Stimulated activated CD8-positive, alpha-beta memory T cell treated with anti-CD3 and anti-CD28 coated beads, Interleukin-4, amount 100 ng/mL, for 4 hours (primary cell): ENCODE measurements around the gene DEXI.

ENCODE experiments used
- DNase-seq, 2 donors: peaks; one replicate each; pipeline ENCODE4 v3.0.0-alpha.2; 2020; ENCODE audit warnings: low read depth in 2 of 2, low spot score in 1 of 2

Gene DEXI

GRCh38 chr16:10942352-10943063 lies at the start of gene DEXI:
Gene DEXI, minus strand, starts transcription at chr16:10942468. Its CDS starts 463 bp downstream, at chr16:10942005.
- DNase-seq = peak; percentile 85 to 91

GRCh38 chr16:10990378-10990777 lies 48.1 kb upstream of the DEXI start:
- no peak for DNase-seq

GRCh38 chr16:10989559-10989958 lies 47.3 kb upstream of the DEXI start:
- DNase-seq = no peak

- no peak for DNase-seq
Observed at GRCh38 chr16:10988879-10989278, 46.6 kb upstream of the DEXI start.

DNA sequence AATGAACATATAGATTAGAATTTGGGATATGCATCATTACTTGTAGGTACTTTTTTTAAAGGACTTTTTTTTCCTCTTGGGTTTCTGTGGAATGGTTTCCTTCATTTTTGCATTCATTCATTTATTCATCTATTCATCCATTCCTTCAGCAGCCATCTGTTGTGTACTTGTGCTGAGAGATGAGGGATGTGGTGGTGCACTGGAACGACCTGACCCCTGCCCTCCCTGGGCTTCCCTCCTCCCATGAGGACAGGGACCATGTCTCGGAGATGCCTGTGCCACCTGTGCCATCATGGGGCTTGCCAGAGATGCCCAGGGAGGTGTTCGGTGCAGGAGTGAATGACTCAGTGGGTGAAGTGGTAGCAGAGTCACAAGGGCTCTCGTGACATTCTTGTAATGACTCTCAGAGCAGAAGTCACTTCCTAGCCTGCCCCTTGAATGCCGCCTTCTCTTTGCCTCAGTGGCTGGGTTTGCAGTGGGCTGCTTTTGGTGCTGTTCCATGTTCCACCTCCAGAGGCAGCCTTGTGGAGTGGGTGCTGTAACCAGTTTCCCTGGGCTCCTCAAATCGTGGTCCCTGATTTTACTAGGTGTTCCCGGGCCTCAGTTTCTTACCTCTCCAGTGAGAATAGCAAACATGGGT lies 46.0 kb upstream of the DEXI start:
- DNase-seq = no peak

GRCh38 chr16:10987361-10988163 lies 45.3 kb upstream of the DEXI start:
- no peak for DNase-seq

DNA sequence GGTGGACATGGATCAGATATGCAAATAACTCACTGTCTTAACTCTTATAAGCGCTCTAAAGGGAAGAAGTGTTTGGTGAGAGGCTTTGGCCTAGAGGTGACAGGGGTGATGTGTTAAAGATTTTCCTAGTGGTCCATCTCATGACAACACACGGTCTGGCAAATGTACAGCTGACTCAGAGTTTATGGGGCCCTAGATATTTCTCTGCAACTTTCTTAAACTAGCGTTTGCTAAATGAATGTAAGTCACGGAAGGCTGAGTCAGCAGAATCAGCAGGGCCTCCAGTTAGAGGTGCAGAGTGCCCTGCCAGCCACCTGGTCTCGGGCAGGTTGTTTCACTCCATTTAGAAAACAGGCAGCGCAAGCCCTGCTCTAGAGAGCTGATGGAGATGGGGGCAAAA lies 42.2 kb upstream of the DEXI start:
- DNase-seq = no peak

DNA sequence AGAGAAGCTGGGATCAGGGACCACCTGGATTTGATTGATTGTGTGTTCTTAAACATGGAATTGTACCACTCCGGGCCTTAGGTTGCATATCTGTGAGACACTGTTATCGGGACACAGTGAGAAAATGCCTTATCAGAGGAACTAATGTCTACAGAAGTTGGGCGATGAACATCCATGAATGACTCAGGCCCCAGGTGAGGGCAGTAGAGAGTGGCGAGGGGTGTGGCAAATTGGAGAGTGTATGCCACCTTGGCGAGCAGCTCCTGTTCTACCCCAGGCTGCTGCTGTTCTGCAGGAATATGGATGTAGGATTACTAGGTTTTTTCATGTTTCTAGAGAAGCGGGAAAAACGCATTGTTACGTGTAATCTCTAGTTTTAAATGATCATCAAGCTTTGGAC lies 40.9 kb upstream of the DEXI start:
- DNase-seq = no peak

- DNase-seq = no peak
Observed at GRCh38 chr16:10982465-10983150, 40.3 kb upstream of the DEXI start.

- no peak for DNase-seq
Observed at GRCh38 chr16:10981697-10982216, 39.5 kb upstream of the DEXI start.

DNA sequence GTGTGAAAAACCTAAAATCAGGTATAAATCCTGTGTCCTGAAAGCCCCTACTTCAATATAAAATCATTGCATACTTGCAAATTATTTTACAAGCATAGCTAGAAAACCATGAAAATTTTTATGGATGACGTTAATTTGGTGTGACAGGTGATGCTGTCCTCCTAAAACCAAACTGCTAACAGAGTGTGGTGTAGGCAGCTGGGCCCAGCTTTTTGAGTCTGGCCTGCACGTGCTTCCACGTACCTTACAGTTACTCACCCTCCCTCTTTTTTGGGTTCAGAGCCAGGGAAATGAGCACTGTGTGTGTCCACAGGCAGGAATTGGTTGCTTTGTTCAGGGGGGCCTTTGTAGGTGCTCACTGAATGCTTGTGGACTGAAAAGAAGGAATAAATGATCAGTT lies 38.5 kb upstream of the DEXI start:
- DNase-seq = no peak

GRCh38 chr16:10979717-10980601 lies 37.7 kb upstream of the DEXI start:
- no peak for DNase-seq

GRCh38 chr16:10978871-10979446 lies 36.7 kb upstream of the DEXI start:
- no peak for DNase-seq

- no peak for DNase-seq
Observed at GRCh38 chr16:10978124-10978523, 35.9 kb upstream of the DEXI start.

DNA sequence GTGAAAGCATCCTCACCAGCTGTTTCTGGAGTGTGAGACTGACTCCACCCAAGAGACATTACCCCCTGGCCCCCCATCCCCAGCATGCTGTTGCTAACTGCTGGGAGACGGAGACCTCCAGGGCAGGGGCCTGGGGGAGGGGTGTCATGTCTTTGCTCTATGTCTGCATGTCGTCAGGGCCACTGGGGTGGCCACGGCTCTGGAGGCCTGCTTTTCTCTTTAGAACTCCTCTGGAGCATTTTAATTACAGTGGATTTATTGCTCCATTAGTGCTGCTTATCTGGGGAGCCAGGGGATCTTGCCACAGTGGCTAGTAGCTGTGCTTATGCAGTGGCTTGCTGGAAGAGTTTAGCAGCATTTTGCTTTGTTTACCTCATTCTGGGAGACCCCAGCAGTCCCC lies 34.4 kb upstream of the DEXI start:
- DNase-seq = no peak

DNA sequence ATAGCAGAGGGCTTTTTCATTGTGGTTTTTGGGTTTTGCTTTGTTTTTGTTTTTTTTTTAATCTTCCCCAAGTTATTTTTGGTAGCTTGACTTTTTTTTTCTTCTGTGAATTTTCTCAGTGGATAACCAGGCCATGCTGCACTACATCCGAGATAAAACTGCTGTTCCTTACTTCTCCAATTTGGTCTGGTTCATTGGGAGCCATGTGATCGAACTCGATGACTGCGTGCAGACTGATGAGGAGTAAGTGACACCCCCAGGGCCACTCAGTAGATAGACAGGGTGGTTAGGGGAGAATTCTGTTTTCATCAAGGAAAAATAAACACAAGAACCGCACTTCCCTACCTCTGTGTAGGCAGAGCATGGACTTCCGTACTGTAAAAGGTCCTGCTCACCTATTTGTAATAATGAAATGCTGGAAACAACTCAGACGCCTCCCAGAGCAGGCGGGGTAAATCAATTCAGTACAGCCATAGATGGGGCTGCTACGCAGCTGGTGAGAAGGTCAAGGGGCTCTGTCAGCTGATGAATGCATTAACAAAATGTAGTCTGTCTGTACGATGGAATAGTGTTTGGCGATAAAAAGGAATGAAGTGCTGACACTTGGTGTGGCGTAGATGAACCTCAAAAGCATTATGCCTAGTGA lies 30.7 kb upstream of the DEXI start:
- DNase-seq = no peak

GRCh38 chr16:10972108-10972818 lies 30.0 kb upstream of the DEXI start:
- no peak for DNase-seq

- no peak for DNase-seq
Observed at GRCh38 chr16:10971560-10971961, 29.3 kb upstream of the DEXI start.

- DNase-seq = no peak
Observed at GRCh38 chr16:10970065-10970464, 27.8 kb upstream of the DEXI start.
